Calu3 (cell line): ENCODE results near the gene PIAS1. TPM values are rescaled to one million over a fixed set of nuclear protein-coding genes. Genes with fewer than 3 reads are reported as not detected.

Experiments used
- BruUV-seq: library from RNA; stranded (reverse); fragments of 400-500 nt; replicated peaks from 2 replicates; lab custom pipeline; 2021; lab: Mats Ljungman, UMichigan
- CTCF ChIA-PET: fragments of 300-600 bp; sonication (Branson Sonifier 250); formaldehyde crosslinking; loops from one replicate; lab custom pipeline; 2022; ENCODE audit warnings: antibody characterized with exemption; lab: Charles Lee
- DNase-seq: peaks from one replicate; pipeline ENCODE4 v3.0.0; 2022
- H3K27ac Mint-ChIP-seq: one replicate; pipeline ENCODE4 v1.8.0; 2022; ENCODE audit warnings: mixed read lengths; ENCODE audit not compliant: unreplicated experiment
- H3K27me3 Mint-ChIP-seq: one replicate; pipeline ENCODE4 v1.8.0; 2022; ENCODE audit warnings: mixed read lengths; ENCODE audit not compliant: unreplicated experiment
- H3K36me3 Mint-ChIP-seq: one replicate; pipeline ENCODE4 v1.8.0; 2022; ENCODE audit warnings: mild to moderate bottlenecking, moderate library complexity, mixed read lengths; ENCODE audit not compliant: insufficient read depth, unreplicated experiment
- H3K4me1 Mint-ChIP-seq: one replicate; pipeline ENCODE4 v1.8.0; 2022; ENCODE audit warnings: mild to moderate bottlenecking, low read depth, mixed read lengths; ENCODE audit not compliant: unreplicated experiment
- H3K4me3 Mint-ChIP-seq: one replicate; pipeline ENCODE4 v1.8.0; 2022; ENCODE audit warnings: mild to moderate bottlenecking, low read depth, moderate library complexity, mixed read lengths; ENCODE audit not compliant: unreplicated experiment
- H3K9me3 Mint-ChIP-seq: one replicate; pipeline ENCODE4 v1.8.0; 2022; ENCODE audit warnings: low read depth, mixed read lengths; ENCODE audit not compliant: unreplicated experiment
- intact Hi-C: fragments of 100-400 bp; cut with micrococcal nuclease; formaldehyde crosslinking; loops from one replicate; pipeline ENCODE4 v1.10.0; 2022; ENCODE audit not compliant: unreplicated experiment
- total RNA-seq: library from RNA; stranded (reverse); gene quantifications from 2 replicates; pipeline ENCODE4 v1.2.3, GENCODE V29; 2022
- TF ChIP-seq, protein P1 (sequence below): fragments of 200-600 bp; IDR thresholded peaks from one replicate; pipeline ENCODE4 v1.8.0; 2022; ENCODE audit warnings: antibody characterized with exemption; ENCODE audit not compliant: unreplicated experiment

PIAS1 gene
- total RNA-seq, 1 experiment from 2014 or later = 51.7 TPM

GRCh38 chr15:68203486-68203885 is 149.4 kb downstream of the PIAS1 start:
- Mint-ChIP-seq H3K9me3 (no peaks in the 10 kb centered on the region), H3K4me1 (peaks cover 14% of the 10 kb centered on the region), H3K27me3 (no peaks in the 10 kb centered on the region), H3K27ac (no peak overlapping the region), H3K36me3 (peaks cover 28% of the 10 kb centered on the region), H3K4me3 (no peak overlapping the region)
- intact Hi-C loops = no loop called here
- no peak for DNase-seq
- no TSS peak for BruUV-seq
- TF ChIP-seq, protein P1, sequence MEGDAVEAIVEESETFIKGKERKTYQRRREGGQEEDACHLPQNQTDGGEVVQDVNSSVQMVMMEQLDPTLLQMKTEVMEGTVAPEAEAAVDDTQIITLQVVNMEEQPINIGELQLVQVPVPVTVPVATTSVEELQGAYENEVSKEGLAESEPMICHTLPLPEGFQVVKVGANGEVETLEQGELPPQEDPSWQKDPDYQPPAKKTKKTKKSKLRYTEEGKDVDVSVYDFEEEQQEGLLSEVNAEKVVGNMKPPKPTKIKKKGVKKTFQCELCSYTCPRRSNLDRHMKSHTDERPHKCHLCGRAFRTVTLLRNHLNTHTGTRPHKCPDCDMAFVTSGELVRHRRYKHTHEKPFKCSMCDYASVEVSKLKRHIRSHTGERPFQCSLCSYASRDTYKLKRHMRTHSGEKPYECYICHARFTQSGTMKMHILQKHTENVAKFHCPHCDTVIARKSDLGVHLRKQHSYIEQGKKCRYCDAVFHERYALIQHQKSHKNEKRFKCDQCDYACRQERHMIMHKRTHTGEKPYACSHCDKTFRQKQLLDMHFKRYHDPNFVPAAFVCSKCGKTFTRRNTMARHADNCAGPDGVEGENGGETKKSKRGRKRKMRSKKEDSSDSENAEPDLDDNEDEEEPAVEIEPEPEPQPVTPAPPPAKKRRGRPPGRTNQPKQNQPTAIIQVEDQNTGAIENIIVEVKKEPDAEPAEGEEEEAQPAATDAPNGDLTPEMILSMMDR = no peak
- CTCF ChIA-PET = no interaction called here

DNA sequence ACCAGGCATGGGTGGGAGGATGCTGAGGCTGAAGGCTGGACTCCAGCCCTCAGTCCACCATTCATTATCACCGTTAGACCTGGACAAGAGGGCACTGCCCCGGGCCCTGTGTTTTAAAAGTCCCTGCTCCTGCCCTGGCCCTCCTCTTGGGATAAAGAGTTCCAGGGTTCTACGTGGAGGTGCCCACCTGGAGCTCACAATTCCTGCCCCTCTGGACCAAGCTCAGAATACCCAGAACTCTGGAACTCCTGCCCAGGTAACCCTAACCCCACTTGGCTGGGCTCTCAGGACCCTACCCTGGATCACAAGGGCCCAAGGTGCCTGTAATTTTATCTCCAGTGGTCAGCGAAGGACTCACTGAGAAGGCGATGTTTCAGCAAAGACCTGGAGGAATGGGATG is 149.8 kb downstream of the PIAS1 start:
- H3K27ac Mint-ChIP-seq = no peak overlapping the region
- TF ChIP-seq, protein P1 = no peak
- no peak overlapping the region for H3K4me3 Mint-ChIP-seq
- no peaks in the 10 kb centered on the region for H3K9me3 Mint-ChIP-seq
- intact Hi-C loops = no loop called here
- peaks cover 25% of the 10 kb centered on the region for H3K36me3 Mint-ChIP-seq
- CTCF ChIA-PET = no interaction called here
- peaks cover 14% of the 10 kb centered on the region for H3K4me1 Mint-ChIP-seq
- no peaks in the 10 kb centered on the region for H3K27me3 Mint-ChIP-seq
- no peak for DNase-seq
- BruUV-seq = no TSS peak

DNA sequence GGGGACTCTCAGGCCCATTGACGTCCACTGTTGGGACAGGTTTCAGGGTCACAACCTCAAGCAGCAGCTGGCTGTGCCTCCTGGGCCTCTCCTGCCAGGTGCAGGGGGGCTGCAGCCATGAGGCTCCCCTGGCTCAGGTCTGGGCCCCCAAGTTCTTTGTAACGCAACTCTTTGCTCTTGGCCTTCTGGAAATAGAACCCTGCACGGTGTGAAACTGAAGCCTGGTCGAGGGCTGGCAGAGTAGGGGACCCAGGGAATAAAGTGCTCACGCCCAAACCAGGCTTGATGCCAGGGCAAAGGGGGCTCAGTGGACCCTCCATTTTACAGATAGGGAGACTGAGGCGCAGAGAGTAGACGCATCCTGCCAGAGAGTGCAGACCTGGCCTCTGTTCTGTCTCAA is 150.2 kb downstream of the PIAS1 start:
- intact Hi-C loops = no loop called here
- Mint-ChIP-seq H3K4me3 (peak overlapping the region; percentile 56), H3K27me3 (no peaks in the 10 kb centered on the region), H3K27ac (peak overlapping the region; percentile 66), H3K4me1 (peaks cover 14% of the 10 kb centered on the region), H3K36me3 (peaks cover 22% of the 10 kb centered on the region), H3K9me3 (no peaks in the 10 kb centered on the region)
- CTCF ChIA-PET = no interaction called here
- no TSS peak for BruUV-seq
- TF ChIP-seq, protein P1 = no peak
- no peak for DNase-seq

- Mint-ChIP-seq H3K27me3 (no peaks in the 10 kb centered on the region), H3K4me1 (peaks cover 14% of the 10 kb centered on the region), H3K27ac (peak within 1 kb of the TSS; percentile 66), H3K9me3 (no peaks in the 10 kb centered on the region), H3K36me3 (peaks cover 17% of the 10 kb centered on the region), H3K4me3 (peak within 1 kb of the TSS; percentile 56)
- TSS peak; percentile 19 for BruUV-seq
- CTCF ChIA-PET = interaction anchor here (0.8 to 1.7 kb wide), 3 partner anchors 12 to 48 kb away, joined by 3 to 4 read pairs (median 4); no protein-coding TSS in a partner anchor
- TF ChIP-seq, protein P1 = no peak
- intact Hi-C loops = no loop called here
- peak; percentile 82 for DNase-seq
Observed at GRCh38 chr15:68204776-68205557, 150.9 kb downstream of the PIAS1 start, which contains the start of gene CALML4. Gene CALML4, minus strand, starts transcription at chr15:68205332. Its CDS starts 85 bp downstream, at chr15:68205247.
